Esophagus muscularis mucosa (tissue), 4 donors: Measurements from ENCODE around the gene LRRC8E.

Experiments used
- CTCF ChIP-seq, 3 experiments: fragments of 200-600 bp in 2 of 3; fragments of 450-650 bp in 1 of 3; sonication (generic) in 2 of 3; IDR thresholded peaks; one replicate each; pipeline ENCODE4 v1.5.1; 2017 to 2019; ENCODE audit warnings: antibody characterized with exemption in 3 of 3, mild to moderate bottlenecking in 2 of 3, moderate library complexity in 1 of 3
- EP300 ChIP-seq: sonication (generic); formaldehyde crosslinking; IDR thresholded peaks from one replicate; pipeline ENCODE4 v1.6.1; 2017; ENCODE audit warnings: antibody characterized with exemption
- POLR2A ChIP-seq: fragments of 450-650 bp; IDR thresholded peaks from one replicate; pipeline ENCODE4 v1.6.1; 2017; ENCODE audit warnings: antibody characterized with exemption, moderate library complexity, mild to moderate bottlenecking, low read depth

- TF ChIP-seq CTCF (IDR thresholded peaks at IDR 0.05) (no peak), EP300 (no peak), POLR2A (no peak)
Observed at GRCh38 chr19:7916955-7917266, 28.6 kb downstream of the LRRC8E start.
